GM12874 (cell line): ENCODE data around the gene NOL11.

ENCODE experiments used
- CTCF ChIP-seq: IDR thresholded peaks from 2 replicates; pipeline ENCODE4 v1.5.1; 2011; ENCODE audit warnings: low read depth, mild to moderate bottlenecking, control low read depth, low read length, moderate library complexity; ENCODE audit not compliant: insufficient read depth

Gene NOL11

DNA sequence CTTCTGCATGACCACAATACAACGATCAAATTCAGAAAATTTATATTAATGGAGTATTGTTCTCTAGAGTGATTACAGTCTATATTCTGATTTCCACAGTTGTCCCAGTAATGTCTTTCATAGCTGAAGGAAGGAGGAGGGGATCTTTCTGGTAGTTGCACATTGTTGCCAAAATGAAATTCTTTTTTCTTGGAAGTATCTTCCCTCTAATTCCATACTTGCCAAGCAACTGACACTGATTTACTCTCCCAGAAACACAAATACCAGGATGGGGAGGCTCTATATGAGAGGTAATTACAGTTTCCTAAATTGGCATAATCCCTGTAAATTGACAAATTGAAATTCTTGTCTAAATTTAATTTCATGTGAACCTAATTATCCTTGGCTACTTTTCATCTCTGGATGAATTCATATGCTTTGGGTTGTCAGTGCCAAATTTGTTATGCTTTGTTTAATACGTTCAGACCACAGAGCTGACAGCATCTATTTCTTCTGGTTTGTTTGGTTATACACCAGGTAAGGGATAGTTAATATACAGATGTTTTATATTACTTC, 30.0 kb downstream of the NOL11 start:
- TF ChIP-seq CTCF: no peak

- TF ChIP-seq CTCF: no peak
Observed at GRCh38 chr17:67750067-67750466, 32.3 kb downstream of the NOL11 start.

DNA sequence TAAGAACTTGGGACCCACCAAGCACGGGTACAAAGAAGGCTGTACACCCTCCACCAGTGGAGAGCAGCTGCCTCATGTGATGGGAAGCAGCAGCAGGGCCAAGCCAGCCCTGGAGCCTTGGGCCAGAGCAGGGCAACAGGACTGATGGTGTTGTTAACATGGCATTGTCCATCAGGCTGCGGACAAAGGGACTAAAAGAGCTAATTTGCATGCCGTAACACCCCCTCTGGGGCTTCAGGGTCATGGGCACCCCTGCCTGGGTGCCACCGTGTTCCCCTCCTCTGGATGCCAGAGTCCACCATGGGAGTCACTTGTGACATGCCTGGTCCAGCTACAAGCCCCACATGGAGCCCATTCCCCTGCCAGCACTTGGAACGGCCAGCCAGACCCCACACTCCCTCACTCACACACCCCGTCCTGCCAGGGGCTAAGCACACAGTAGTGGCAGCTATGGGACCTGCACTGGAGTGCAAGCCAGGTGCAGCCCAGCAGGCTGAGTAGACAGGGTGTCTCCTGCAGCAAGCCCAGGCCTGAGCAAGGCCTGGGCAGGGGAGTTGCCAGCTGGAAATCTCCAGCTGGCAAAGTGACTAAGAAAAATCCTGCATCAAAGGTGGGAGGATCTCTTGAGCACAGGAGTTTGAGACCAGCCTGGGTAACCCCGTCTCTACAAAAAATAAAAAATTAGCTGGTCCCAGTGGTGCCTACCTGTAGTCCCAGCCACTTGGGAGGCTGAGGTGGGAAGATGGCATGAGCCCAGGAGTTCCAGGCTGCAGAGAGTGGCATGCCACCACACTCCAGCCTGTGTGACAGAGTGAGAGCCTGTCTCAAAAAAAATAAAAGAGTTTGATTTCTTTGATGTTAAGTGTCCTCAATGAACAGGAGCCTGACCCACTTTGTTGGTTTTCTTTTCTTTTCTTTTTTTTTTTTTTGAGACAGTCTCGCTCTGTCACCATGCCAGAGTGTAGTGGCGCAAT, 33.7 kb downstream of the NOL11 start:
- TF ChIP-seq CTCF: no peak

- TF ChIP-seq CTCF: no peak
Observed at GRCh38 chr17:67753026-67753425, 35.3 kb downstream of the NOL11 start.

DNA sequence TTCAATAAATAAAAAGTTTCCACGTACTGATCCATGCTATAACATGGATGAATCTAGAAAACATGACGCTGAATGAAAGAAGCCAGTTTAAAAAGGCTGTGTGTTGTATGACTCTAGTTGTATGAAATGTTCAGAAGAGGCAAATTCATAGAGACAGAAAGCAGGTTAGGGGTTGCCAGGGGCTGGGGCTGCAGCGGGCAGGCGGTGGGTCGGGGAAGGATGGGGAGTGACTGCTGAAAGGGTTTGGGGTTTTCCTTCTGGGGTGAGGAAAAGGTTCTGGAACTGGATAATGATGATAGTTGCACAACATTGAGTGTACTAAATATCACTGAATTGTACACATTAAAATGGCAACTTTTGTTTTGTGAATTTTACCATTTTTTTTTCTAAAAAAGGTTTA, 36.3 kb downstream of the NOL11 start:
- TF ChIP-seq CTCF: no peak

GRCh38 chr17:67759355-67760171, 41.8 kb downstream of the NOL11 start:
- TF ChIP-seq CTCF: no peak

GRCh38 chr17:67765623-67766022, 47.9 kb downstream of the NOL11 start:
- TF ChIP-seq CTCF: no peak
